T-helper 2 cell treated with Interferon-gamma antibody and Interleukin-4, amounts not matched to agents 100 ng/mL and 5 ng/mL, for 36 hours (primary cell): ENCODE measurements around the gene ZSWIM5. TPM values are rescaled to one million over a fixed set of nuclear protein-coding genes. Genes with fewer than 3 reads are reported as not detected.
"Not testable (repeated sequence)": the region's sequence is repeated elsewhere in the genome, so short reads cannot be mapped to it uniquely, and the experiment has no call there.

Experiments used
- intact Hi-C: fragments of 100-400 bp; cut with micrococcal nuclease; formaldehyde crosslinking; loops from one replicate; pipeline ENCODE4 v1.15.1; 2023
- total RNA-seq: library from RNA; stranded (reverse); gene quantifications from 2 replicates; pipeline ENCODE4 v1.2.3, GENCODE V29; 2022

ZSWIM5 gene
- total RNA-seq, 1 donor from 2014 or later: 0.07 TPM

DNA sequence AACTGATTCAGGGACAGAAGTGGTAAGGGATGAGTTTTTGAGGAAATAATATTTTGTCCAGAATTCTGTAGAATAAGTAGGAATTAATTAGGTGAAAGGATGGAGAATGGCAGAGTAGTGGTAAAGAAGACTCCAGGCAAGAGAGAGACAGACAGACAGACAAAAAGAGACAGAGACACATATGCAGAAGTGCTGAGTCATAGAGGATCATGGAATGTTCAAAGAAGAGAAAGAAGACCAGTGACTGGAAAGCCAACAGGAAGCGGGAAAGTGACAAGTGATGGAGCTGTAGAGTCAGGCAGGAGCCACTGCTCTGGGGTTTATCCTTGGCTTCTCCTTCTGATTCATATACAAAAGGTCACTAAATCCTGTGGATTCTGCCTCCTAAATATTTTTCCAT is 108.5 kb downstream of the ZSWIM5 start:
- intact Hi-C loops: no loop called here

DNA sequence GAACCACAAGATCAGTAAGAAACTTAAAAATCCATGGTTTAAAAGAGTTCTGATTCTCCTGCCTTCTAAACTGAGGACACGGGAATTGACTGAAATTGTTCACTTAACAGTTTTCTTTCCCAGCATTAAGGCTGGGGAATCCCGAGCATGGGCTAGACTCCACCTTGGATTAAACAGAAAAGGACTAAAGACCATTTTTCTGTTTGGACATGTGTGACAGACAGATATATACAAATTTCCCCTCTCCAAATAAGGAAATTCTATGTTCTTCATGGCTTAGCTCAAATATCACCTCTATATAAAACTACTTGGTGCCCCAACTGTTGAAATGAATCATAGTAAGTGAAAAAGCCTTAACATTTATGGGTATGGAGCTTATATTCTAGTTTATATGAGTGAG is 109.3 kb downstream of the ZSWIM5 start:
- intact Hi-C loops: no loop called here

DNA sequence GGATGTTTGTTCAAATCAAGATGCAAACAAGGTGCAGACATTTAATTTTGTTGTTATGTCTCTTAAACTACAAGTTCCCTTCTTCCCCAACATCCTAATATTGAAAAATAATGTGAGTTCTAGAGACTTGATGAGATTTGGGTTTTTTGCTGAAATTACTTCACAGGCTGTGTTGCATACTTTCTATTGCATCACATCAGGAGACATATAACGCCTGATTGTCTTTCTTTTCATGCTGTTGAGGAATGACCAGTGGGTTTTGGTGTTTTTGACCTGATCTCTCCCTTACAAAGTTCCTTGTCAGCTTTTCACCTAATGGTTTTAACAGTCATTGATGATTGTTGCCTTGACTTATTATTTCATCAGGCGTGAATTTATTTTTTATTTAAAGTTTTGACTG is 111.0 kb downstream of the ZSWIM5 start:
- intact Hi-C loops: no loop called here

DNA sequence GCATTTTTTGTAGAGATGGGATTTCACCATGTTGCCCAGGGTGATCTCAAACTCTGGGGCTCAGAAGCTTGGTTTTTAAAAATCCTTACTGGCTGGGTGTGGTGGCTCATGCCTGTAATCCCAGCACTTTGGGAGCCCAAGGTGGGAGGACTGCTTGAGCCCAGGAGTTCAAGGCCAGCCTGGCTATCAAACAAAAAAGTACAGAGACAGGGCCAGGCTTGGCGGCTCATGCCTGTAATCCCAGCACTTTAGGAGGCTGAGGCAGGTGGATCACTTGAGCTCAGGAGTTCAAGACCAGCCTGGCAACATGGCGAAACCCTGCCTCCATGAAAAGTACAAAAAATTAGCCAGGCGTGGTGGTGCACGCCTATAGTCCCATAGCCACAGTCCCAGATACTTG is 112.0 kb downstream of the ZSWIM5 start:
- intact Hi-C loops: not testable (repeated sequence)

DNA sequence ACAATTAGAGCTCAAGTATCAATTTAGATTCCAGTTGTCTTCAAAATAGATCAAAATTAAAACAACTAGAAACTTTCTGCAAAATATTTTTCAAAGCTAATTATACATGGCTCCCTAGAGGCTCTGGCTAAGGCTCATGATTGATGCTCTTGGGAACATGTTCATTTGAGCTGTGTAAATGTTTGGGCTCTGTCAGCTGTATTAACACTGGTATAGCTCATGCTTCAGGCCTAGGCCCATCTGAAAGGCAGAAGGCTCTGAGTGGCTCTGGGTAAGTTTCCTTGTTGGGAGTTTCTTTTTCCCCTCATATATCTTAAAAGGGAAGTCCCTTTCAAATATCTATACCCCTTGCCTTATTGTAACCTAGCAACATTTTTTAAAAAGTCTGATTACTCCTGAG is 113.1 kb downstream of the ZSWIM5 start:
- intact Hi-C loops: no loop called here

DNA sequence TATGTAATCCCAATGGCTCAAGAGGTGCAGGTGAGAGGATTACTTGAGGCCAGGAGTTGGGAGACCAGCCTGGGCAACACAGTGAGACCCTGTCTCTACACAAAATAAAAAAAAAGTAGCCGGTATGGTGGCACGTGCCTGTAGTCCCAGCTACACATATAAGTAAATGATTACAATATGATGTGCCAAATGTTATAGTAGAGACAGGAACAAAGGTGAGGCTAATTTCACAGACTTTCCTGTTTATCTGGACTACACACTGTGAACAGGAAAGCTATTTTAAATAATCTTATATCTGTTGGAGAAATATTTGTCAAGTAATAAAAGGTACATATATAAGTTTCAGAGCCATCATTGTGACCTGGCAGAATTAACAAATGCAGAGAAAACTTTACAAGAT is 116.7 kb downstream of the ZSWIM5 start:
- intact Hi-C loops: no loop called here

DNA sequence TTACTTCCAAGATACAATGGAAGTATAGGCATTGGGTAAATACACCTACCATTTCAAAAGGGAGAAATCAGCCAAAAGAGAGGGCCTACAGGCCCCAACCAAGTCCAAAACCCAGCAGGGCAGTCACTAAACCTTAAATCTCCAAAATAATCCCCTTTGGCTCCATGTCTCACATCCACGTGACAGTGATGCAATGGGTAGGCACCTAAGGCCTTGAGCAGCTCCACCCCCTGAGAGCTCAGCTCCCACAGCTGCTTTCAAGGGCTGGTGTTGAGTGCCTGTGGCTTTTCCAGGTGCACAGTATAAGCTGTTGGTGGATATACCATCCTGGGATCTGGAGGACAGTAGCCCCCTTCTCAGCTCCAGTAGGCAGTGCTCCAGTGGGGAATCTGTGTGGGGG is 121.8 kb downstream of the ZSWIM5 start:
- intact Hi-C loops: no loop called here

DNA sequence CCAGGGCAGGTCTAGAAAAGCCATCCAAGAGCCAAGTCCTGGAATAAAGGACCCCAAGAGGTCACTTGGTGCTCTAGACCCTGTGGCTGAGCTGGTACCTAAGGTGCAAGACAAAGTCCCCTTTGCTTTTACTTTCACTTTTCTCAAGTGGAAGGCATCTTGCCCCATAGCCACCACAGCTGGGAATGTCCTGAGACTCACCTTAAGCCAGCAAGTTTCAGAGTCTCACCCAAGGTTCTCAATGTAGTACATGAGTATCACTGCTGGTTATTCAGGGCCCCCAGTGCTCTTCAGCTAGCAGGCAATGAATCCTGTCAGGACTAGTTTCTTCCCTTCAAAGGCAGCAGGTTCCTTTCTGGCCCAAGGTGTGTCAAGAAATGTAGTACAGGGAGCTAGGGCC is 126.9 kb downstream of the ZSWIM5 start:
- intact Hi-C loops: no loop called here

DNA sequence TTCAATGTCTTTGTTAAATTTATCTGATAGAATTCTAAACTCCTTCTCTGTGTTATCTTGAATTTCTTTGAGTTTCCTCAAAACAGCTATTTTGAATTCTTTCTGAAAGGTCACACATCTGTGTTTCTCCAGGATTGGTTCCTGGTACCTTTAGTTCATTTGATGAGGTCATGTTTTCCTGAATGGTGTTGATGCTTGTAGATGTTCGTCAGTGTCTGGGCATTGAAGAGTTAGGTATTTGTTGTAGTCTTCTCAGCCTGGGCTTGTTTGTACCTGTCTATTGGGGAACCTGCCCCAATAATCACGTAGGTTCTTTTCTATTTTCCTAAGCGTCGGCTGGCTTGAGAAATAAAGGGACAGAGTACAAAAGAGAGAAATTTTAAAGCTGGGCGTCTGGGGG is 129.4 kb downstream of the ZSWIM5 start:
- intact Hi-C loops: not testable (repeated sequence)

DNA sequence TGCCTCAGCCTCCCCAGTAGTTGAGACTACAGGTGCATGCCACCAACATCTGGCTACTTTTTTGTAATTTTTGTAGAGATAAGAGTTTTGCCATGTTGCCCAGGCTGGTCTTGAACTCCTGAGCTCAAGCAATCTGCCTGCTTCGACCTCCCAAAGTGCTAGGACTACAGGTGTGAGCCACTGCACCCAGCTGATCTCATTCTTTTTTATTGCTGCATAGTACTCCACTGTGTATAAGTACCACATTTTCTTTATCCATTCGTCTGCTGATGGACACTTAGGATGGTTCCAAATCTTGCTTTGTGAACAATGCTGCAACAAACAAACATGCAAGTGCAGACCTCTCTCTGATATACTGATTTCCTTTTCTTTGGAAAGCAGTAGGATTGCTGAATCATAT is 134.8 kb downstream of the ZSWIM5 start:
- intact Hi-C loops: no loop called here

DNA sequence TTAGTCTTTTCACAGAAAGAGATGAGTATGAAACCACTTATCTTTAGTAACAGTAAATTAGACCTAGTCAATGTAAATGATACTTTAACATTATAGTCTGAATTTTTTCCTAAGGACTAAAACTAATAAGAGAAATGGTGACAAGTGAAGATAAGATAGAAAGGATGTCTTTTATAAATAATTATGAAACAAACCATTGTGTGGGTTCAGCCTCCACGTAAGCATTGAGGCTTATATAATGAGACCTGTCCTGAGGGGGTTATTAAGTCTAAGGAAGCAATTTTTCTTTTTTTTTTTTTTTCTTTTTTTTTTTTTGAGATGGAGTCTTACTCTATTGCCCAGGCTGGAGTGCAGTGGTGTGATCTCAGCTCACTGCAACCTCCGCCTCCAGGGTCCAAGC is 138.6 kb downstream of the ZSWIM5 start:
- intact Hi-C loops: no loop called here

DNA sequence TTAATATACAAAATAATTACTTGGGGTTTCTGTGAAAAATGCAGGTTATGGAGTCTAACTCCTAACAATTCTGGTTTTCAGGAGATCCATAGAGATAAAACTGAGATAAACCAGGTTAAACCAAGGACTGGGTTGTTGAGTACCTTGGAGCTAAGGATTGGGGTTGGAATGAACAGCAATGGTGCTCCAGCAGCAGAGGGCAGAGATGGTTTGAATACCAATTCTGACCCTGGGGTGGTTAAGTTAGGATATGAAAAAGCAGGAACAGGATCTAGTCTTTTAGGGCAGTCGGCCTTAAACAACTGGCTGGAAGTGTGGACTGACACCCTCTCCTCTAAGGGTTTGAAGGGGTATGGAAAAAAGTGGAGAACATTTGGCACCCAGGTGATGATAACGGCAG is 141.3 kb downstream of the ZSWIM5 start:
- intact Hi-C loops: no loop called here

DNA sequence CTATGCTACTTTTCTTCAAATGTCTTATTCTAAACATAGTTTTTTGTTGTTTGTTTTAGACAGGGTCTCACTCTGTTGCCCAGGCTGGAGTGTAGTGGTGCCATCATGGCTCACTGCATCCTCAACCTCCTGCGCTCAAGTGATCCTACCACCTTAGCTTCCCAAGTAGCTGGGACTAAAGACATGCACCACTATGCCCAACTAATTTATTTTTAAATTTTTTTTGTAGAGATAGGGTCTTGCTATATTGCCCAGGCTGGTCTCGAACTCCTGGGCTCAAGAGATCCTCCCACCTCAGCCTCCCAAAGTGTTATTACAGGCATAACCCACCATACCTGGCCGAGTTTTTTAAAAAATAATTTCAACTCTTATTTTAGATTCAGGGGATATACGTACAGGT is 143.9 kb downstream of the ZSWIM5 start:
- intact Hi-C loops: not testable (repeated sequence)

DNA sequence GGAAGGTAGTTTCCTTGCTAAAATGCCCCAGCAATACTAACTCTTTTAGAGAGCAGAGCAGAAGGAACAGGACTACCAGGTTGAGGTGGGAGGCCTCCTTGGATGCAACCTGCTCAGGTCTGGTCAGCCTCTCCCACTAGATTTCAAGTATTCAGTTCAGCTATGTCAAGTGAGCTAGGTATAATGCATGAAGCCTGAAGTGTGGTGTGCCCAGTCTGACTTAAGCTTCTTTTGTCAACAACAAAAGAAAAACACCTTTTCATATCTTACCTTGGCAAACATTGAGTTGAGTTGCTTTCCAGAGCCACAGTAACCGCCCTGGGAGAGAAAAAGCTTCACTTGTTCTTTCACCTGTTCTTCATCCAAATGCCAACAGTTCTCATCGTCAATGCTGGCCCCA is 146.6 kb downstream of the ZSWIM5 start:
- intact Hi-C loops: no loop called here

DNA sequence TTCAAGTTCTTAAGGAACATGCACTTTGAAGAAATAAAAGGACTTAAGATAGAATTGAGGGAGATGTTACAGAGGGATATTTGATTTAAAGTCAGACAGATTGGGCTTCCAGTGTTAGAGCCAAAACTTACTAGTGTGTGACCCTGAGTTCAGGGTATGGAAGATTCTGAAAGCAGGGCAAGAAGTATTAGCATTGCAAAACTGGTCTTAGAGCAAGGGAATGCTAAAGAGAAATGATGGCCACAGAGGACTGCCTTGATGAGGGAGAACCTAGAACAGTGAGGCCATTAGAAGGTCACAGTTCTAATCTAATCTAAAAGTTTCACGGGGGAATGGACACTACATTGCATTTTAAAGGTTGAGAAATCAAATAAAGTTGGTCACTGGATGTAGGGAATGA is 148.9 kb downstream of the ZSWIM5 start:
- intact Hi-C loops: no loop called here

DNA sequence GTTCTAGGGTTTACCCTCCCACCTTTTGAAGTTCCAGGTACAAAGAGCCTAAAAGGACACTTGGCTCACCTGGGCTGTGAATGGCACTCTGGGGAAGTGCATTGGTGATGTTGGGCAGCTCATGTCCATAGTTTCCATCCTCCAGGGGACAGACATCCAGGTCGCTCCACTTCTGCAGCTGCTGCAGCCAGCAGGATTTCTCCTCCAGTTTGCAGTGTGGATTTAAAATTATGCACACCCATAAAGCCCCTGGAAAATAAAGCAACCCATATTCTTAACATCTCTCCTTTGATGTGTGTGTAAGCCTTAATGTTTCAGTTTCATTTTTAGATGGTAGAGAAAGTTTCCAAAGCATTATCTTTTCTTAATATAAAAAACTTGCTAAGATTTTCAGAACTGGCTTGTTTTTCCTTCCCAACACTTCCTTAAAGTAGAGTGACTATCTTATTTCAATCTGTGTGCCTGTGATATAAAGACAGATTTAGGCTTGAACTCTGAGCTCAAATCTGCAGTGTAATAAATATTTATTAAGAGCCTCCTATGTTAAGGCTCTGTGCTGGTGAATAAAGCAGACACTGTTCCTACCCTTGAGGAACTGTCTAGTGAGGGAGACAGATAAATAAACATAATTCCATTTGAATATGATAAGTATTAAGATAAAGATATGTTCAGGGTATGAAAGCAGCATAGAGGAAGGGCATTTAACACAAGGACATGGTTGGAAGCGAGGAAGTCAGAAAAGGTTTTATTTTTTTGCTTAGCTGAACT is 155.2 kb downstream of the ZSWIM5 start:
- intact Hi-C loops: no loop called here

DNA sequence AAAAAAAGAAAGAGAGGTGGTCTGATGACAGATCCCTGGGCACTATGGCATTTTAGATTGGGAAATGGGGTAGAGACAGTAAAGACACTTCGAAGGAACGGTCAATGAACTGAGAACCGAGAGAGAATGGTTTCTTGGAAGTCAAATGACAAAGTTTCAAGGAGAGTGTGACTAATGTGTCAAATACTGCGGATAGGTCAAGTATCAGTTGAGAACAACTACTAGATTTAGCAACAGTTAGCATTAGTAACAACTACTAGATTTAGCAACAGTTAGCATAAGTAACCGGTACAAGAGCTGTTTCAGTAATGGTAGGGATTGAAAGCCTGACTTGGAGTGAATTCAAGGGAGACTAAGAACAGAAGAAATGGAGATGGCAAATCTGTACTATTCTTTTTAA is 159.4 kb downstream of the ZSWIM5 start:
- intact Hi-C loops: no loop called here

DNA sequence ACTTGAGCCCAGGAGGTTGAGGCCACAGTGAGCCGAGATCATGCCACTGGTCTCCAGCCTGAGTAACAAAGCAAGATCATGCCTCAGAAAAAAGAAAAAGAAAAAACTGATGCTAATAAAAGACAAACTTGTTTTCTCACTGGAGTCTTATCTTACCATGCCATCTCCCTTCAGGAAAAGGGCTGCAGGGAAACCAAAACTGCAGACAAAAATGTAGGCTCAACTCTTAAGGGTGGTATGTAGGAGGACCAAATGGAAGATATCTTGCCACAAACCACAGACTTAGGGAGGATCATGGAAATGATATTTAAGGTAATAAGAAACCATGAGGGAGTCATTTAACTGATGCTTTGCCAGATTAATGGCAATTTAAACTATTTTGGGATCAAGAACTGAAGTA is 161.5 kb downstream of the ZSWIM5 start:
- intact Hi-C loops: no loop called here

DNA sequence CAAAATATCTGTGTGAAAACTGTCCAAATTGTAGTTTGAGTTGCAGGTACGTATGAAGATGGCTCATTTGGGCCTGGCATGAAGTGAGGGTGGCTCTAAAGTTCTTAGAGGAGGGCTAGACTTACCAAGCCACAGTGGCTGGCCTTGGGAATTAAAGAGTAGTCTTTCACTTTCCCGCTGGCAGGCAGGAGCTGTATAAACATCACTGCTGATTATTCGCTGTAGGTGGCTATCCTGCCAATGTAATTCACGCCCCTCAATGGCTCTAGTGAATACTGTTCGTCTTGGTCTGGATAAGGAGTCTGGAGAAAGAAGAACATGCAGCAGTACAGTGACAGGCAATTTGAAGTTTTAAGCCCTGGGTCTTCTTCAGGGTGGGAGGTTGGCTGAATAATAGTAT is 163.3 kb downstream of the ZSWIM5 start:
- intact Hi-C loops: no loop called here

DNA sequence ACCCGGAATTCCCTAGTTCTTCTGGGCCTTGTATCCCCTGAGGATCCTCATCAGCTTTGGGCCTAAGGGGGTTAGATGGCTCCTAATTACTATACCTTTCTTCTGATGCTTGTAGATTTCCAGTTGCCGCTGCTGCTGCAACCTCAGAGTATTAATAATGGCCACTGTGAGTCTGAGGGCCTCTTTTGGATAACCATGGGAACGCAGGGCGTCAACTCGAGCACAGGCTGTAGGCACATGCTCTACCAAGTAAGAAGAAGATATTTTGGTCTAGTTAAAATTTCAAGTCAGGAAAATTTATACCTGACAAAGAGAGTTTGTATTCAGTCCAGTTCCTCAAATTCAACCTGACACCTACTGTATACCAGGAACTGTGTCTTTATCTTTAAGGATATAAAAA is 166.1 kb downstream of the ZSWIM5 start:
- intact Hi-C loops: no loop called here

DNA sequence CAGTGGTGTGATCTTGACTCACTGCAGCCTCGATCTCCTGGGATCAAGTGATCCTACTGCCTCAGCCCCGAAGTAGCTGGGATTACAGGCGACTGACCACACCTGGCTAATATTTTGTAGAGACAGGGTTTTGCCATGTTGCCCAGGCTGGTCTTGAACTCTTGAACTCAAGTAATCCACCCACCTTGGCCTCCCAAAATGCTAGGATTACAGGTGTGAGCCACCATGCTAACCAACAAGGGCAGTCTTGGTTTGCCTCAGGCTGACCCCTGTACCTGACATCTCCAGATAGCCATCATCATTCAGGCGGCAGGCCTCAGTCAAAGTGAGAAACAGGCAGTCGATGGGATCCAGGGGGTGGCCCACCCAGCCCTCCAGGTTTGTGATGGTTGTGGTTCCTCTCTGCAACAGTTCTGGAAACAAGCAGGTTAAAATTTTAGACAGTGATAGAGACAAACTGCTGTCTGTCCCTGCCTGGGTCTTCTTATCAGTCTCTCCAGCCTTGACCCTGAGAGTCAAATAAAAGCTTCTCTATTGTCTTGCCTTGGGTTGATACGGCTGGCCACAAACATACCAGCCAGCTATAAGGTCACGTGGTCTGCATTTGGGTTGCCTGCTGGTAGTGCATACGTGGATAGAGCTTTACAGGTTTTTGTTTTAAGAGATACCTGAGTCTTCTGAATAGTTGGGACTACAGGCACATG is 167.6 kb downstream of the ZSWIM5 start:
- intact Hi-C loops: no loop called here

DNA sequence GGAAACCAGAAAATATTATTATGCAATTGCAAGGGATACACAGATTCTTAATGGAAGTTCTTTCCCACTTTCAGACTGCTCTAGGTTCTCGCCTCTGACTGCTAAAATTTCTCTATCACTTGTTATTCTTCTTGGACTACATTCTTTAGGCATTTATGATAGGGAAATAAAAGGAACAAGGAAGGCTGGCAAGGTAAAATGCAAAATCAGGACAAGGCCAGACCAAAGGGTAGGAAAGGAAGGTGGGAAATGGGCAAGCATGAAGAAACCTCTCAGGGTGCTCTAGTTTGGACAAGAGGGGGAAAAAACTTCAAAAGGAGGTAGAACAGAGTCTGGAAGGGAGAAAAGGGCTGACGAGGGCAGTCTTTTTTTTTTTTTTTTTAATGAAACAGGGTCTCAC is 168.2 kb downstream of the ZSWIM5 start:
- intact Hi-C loops: no loop called here

DNA sequence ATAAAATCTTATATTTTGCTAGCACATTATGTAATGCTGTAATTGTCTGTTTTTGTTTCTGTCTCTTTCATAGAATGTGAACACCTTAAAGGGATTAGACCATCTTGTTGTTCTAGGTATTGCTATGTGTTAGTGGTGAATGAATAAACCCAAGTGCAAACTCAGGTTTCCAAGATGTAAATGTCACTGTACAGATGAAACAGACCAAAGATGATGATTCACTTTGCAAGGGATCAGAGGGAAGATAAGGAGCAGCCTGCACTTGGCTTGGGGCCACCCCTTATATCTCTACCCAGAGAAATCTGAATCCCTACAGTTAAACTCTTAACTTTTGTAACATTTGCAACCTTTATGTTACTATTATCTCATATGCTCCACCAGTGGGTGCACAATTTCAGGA is 168.9 kb downstream of the ZSWIM5 start:
- intact Hi-C loops: no loop called here
